Measurements from ENCODE around the gene RMDN3. TPM values are rescaled to one million over a fixed set of nuclear protein-coding genes. Genes with fewer than 3 reads are reported as not detected.

The RMDN3 gene
- total and polyA plus RNA-seq, 9 of the 15 experiments (the other 6 are each of a cell fraction or from before 2014, with no cell fraction given), result 8.1 to 38.2 (median 25.9) TPM

GRCh38 chr15:40764629-40765103 is 9.6 kb upstream of the RMDN3 start:
- no peaks in the 10 kb centered on the region for H3K79me2 ChIP-seq (ENCODE audit: control insufficient read depth, insufficient read depth, low read length)
- H3K4me2 ChIP-seq (ENCODE audit: insufficient read depth, low read length), result peak overlapping the region; percentile 88
- TSS peak; percentile 57 for BruUV-seq (replicated peaks)
- H3K27ac ChIP-seq (ENCODE audit: extremely low read depth, low read depth, low read length), result peak overlapping the region; percentile 82
- ChIA-PET POLR2A (interaction anchor here (0.5 to 3.8 kb wide), 14 partner anchors 8 to 434 kb away, joined by 3 to 18 read pairs (median 4); partner anchors contain the start of genes RAD51 and SPINT1), CTCF (ENCODE audit: low intra/inter-chr PET ratio) (no interaction called here)
- peaks cover 21 to 63% of the 10 kb centered on the region in 2 experiments; a peak in 4 of 5 replicates for H3K4me1 ChIP-seq (replicated peaks in 1 of 2; ENCODE audit: control insufficient read depth in 2 of 2, insufficient read depth in 2 of 2, low read length in 2 of 2)
- intact Hi-C loops (cut with micrococcal nuclease), result loop anchor here (10.0 kb wide), 1 partner anchor 170 kb away; the partner anchor contains the start of gene KNL1
- H3K9me1 ChIP-seq (ENCODE audit: control insufficient read depth, insufficient read depth, low read length), result no peaks in the 10 kb centered on the region
- no peaks in the 10 kb centered on the region for H3K9me3 ChIP-seq (replicated peaks; ENCODE audit: control insufficient read depth, insufficient read depth, low read depth, low read length)
- no peaks in the 10 kb centered on the region for H3K27me3 ChIP-seq (ENCODE audit: control insufficient read depth in 2 of 2, insufficient read depth in 2 of 2, low read length in 2 of 2)
- in situ Hi-C loops (cut with MboI), result no loop called here
- no peak for DNase-seq (ENCODE audit: extremely low read depth in 1 of 4, low spot score in 3 of 4)
- ATAC-seq, result peak; percentile 0; the same call in 1 of the 3 replicates
- H4K20me1 ChIP-seq (replicated peaks; ENCODE audit: control insufficient read depth, insufficient read depth, low read length), result no peaks in the 10 kb centered on the region; the same call in none of the 2 replicates
- H2AFZ ChIP-seq (ENCODE audit: low read depth, low read length), result peak overlapping the region; percentile 96
- TF ChIP-seq NR2C1 (IDR thresholded peaks at IDR 0.05), result no peak
- no peak for TF ChIP-seq NR2C1 (tag; IDR thresholded peaks at IDR 0.05)
- peak; percentile 54 for TF ChIP-seq BHLHE40 (IDR thresholded peaks at IDR 0.05; ENCODE audit: low read length)
- TF ChIP-seq ZBTB11 (CRISPR knock-in tag; IDR thresholded peaks at IDR 0.05), result 0 out of 6 replicates have a peak, but pooled peaks of 1 of the 3 experiments have one; percentile 6
- TF ChIP-seq ZNF586 (CRISPR knock-in tag; conservative IDR thresholded peaks at IDR 0.05), result 0 out of 2 replicates have a peak, but pooled peaks have one; percentile 40
- 20% methylated on average over 8 of the region's 8 CpGs for WGBS (ENCODE audit: insufficient coverage, low coverage, missing lambda C conversion rate)
- FAIRE-seq, result peak; percentile 23
- peaks cover 16% of the 10 kb centered on the region; the same call in 1 of the 3 replicates for H3K36me3 ChIP-seq (ENCODE audit: control insufficient read depth, insufficient read depth, low read length)
- H3K9ac ChIP-seq (ENCODE audit: insufficient read depth in 1 of 2, low read depth in 2 of 2, low read length in 2 of 2), result peak overlapping the region; percentile 72 to 92
- H3K4me3 ChIP-seq, result peak overlapping the region; percentile 64

Measured in K562 (cell line).